Measurements from ENCODE around the gene TIMP4.

DNA sequence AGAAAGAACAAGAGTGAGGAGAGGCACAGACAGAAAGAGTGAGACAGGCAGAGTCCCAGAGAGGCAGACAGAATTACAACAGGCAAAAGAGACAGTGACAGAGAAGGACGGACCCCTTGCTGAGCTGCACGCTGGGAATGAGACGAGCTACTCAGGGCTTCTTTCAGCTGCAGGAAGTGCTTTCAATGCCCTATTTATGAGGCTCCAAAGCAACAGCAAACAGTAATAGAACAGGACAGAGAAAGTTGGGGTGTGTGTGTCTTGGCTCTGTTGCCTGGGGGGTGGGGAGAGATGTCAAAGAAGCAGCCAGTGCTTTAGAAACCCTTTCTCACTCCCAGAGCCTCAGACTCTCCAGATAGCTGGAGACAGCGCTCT is 502 bp upstream of the TIMP4 start:
- TF ChIP-seq, protein P1, sequence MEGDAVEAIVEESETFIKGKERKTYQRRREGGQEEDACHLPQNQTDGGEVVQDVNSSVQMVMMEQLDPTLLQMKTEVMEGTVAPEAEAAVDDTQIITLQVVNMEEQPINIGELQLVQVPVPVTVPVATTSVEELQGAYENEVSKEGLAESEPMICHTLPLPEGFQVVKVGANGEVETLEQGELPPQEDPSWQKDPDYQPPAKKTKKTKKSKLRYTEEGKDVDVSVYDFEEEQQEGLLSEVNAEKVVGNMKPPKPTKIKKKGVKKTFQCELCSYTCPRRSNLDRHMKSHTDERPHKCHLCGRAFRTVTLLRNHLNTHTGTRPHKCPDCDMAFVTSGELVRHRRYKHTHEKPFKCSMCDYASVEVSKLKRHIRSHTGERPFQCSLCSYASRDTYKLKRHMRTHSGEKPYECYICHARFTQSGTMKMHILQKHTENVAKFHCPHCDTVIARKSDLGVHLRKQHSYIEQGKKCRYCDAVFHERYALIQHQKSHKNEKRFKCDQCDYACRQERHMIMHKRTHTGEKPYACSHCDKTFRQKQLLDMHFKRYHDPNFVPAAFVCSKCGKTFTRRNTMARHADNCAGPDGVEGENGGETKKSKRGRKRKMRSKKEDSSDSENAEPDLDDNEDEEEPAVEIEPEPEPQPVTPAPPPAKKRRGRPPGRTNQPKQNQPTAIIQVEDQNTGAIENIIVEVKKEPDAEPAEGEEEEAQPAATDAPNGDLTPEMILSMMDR (IDR thresholded peaks at IDR 0.05): no peak
- TF ChIP-seq EP300 (IDR thresholded peaks at IDR 0.05) (no peak), POLR2AphosphoS5 (IDR thresholded peaks at IDR 0.05) (no peak), POLR2A (IDR thresholded peaks at IDR 0.05) (no peak)

All from suprapubic skin (tissue), 4 donors.